Middle frontal gyrus (tissue), 1 donor: ENCODE data around the gene KMT2D.

Experiments used
- DNase-seq: peaks from one replicate; pipeline ENCODE4 v3.0.0-alpha.2; 2015; ENCODE audit warnings: low spot score; ENCODE audit errors: extremely low spot score

KMT2D gene, protein sequence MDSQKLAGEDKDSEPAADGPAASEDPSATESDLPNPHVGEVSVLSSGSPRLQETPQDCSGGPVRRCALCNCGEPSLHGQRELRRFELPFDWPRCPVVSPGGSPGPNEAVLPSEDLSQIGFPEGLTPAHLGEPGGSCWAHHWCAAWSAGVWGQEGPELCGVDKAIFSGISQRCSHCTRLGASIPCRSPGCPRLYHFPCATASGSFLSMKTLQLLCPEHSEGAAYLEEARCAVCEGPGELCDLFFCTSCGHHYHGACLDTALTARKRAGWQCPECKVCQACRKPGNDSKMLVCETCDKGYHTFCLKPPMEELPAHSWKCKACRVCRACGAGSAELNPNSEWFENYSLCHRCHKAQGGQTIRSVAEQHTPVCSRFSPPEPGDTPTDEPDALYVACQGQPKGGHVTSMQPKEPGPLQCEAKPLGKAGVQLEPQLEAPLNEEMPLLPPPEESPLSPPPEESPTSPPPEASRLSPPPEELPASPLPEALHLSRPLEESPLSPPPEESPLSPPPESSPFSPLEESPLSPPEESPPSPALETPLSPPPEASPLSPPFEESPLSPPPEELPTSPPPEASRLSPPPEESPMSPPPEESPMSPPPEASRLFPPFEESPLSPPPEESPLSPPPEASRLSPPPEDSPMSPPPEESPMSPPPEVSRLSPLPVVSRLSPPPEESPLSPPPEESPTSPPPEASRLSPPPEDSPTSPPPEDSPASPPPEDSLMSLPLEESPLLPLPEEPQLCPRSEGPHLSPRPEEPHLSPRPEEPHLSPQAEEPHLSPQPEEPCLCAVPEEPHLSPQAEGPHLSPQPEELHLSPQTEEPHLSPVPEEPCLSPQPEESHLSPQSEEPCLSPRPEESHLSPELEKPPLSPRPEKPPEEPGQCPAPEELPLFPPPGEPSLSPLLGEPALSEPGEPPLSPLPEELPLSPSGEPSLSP (N-terminal part only)

DNA sequence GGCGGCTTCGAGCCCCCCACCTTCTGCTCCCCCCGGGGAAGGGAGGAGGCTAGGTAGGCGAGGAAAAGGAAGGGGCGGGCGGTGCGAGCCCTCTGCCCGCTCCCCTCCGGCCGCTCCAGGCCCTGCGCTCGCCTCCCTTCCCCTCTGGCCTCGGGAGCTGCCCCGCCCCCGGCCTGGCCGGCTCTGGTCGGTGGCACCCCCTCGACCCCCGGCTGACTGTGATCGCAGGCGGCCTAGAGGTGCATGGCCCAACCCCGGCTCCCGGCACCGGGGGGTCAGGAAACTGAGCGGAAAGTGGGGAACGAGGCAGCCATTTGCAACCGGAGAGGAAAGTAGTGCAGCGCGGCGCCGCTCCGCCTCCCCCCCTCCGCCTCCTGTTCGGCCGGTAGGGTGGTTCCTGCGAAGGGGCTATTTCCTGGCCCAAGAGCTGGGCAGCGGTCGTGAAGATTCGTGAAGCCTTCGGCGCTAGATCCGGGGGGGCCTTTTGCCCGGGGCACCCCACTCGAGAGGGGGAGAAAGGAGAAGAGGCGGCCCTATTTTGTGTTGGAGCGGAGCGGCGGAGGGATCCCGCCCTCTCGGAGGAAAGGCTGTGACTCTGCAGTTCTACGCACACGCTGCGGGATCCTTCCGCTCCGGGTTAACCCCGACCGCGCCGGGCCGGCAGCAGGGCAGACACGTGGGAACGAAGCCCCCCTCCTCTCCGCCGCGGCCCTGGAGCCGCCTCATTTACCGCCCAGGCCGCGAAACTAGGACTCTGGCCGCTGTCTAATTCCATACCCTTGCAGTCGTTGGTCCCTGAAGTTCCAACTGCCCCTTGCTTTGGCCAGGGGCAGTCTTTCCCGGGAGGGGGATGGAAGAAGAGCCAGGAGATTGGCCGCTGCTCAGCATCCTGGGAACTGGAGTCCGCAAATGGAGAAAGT is at the start of gene KMT2D:
Gene KMT2D (minus strand): TSS at position 558 of the 920 bp plus-strand sequence. CDS start 5,470 bp downstream, outside the sequence.
- DNase-seq, result peak; percentile 84

DNA sequence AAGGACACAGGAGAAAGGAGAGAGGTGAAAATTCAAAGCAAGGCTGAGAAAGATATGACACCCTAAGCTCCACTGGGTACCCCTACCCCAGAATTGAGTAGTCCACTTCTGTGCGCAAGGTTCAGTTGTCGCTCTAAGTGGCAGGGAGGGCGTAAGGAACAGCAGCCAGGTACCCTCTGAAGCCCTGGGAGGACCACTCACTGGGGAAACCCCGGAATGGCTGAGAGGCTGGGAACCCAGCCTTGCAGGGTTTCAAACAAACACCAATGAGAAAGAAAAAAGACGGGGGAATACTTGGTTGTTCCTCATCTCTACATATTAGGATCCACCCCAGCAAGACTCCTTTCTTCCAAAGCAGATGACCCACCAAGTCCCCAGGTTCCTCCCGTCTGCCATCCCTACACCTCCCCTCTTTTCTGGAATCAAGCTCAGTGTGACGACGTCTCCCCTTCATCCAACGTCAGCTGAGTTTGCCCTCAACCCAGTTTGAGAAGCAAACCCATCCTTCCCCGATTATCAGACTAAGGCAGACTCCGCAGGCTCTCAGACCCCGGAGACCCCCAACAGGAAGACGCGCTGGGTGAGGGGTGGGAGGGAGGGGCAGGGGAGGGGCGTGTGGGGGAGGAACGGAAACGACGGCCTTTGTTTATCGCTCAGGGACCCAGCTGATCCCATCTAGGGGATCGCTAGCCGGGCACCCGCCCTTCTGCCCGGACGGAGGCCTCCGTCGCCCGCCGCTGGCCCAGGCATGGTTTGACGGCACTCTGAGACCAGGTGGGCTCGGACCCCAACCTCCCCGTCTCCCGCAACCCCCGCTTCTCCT is 49.3 kb upstream of the KMT2D start:
- no peak for DNase-seq

DNA sequence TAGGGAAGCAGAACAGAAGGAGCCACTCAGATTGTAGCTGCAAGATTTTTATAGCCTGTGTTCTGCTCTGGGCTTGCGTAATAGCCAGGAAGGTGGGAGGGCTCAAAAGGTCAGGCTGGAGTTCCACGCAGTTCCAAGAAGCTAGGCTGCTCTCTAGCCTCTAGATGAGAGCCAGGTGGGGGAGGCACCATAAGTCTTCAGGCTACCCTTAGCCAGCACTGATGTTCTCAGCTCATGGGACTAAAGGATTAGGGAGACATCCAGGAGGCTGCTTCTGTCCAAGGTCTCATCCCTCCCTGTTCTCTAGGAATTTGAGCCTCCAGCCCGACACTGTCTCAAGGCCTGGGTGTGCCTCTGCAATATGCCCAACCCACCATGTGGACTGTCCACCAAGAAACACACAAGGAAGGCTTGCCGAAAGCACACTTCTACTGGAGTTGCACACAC is 48.4 kb upstream of the KMT2D start:
- no peak for DNase-seq

DNA sequence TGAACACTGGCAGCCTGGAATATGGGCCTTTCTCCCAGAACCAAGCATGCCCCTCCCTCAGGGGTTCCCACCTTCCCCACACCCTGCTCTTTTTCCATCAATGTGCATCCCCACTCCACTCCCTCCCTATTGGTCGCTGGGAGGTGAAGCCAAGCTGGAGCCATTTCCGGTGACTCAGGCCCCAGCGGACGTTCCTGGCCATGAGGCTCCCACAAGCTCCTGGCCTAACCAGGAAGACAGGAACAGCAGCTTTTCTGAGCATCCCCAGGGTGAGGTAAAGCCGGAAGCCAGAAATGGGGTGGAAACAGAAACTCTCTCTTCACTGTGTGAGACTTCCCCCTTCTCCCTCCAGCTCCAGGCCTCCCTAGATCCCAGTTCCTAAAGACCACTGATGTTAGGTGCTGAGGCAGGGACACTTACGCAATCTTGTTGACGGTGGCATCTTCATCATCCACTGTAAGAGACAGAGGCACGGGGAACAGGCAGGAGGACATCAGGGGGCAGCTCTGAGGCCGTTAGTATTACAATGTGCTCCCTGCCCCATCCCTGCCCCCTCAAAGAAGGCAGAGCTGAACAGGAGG is 45.0 kb upstream of the KMT2D start:
- no peak for DNase-seq

DNA sequence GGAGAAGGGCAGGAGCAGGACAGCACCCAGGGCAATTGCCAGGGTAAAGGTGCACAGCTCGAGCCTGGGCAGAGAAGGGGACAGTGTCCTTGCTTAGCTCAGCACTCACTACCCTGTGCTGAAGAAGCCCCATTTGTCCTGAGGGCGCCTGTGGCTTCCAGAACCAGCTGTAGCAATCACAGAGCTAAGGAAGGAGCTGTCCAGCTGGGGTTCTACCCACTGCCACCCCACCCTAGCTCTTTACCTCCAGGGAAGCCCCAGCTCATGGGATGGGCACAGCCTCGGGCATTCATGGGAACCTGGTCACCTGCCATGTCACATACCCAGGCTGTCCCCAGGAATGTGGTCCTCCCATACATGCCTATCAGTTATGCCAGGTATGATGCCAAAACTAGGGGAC is 44.2 kb upstream of the KMT2D start:
- DNase-seq, result no peak

DNA sequence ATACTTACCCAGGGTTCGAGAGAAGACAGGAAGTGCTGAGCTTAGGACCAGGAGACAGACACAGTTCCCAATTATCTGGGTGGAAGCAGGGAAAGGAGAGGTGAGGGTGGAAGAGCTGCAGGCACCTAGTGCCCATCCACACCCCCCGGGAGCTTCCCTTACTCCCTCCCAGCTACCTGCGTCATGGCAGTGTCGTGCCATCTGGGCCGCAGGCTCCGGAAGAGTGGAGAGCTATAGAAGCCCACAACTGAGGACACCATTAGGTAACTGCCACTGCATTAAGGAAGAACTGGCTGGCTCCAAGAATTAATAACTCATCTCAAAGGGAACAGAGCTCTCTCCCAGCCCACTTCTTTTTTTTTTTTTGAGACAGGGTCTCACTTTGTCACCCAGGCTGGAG is 39.8 kb upstream of the KMT2D start:
- no peak for DNase-seq

DNA sequence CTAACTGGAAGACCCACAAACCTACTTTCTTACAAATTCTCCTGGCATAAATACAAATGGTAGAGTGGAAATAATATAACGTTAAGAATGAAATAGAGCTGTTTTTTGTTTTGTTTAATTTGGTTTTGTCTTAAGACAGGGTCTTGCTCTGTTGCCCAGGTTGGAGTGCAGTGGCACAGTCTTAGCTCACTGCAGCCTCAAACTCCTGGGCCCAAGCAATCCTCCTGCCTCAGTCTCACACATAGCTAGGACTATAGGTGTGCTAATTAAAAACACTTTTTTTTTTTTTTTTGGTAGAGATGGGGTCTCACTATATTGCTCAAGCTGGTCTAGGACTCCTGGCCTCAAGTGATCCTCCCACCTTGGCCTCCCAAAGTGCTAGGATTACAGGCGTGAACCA is 38.1 kb upstream of the KMT2D start:
- no peak for DNase-seq

DNA sequence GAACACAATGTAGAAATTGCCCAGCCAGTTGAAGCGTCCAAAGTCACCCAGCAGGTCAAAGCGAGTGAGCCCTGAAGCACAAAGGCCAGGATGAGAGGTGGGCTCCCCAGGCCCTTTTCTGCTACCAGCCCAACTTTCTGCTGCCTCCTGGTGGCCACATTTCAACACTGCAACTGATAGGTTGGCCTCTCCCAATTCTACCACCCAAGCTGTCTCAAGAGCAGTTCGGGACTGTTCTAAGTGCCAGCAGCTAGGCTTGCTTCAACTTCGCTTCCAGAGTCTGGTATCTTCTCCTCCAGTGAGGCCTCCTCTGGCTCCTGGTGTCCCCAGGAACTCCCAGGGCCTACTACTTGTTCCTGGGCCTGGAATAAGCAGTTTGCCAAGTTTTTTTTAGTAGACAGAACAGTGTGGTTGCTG is 37.4 kb upstream of the KMT2D start:
- no peak for DNase-seq

DNA sequence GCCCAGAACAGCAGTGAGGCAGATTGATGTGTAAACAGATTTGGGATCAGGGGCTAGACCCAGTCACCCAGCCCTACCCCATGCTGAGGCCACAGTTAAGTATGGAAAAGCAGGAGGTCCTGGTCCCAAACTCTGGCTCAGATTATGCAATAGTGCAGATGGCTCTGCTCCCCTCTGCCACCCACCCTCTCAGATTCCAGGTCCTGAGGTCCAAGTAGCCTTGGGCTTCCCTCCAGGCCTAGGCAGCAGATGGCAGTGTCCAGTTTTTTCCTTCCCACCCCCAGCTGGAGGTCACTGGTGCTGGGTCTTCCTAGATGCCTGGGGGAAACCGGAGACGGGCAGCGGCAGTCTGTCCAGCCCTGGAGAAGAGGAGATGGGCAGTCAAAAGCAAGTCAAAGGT is 36.8 kb upstream of the KMT2D start:
- DNase-seq, result no peak

DNA sequence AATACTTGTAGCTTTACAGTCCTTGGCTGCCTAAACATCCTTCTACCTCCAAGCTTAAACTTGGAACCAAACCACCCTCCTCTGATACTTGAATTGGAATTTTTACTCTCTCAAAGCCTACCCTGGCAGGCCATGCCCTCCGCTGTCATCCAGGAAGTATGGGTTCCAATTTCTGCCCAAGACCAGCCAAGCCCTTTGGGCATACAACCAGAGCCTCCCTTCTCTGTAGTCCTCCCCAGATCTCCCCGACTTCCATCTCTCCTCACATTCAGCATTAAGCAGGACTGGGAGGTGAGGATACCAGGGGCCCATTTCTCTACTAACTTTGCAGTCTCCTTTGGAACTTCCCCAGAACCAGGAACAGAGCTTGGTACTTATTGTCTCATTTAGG is 34.4 kb upstream of the KMT2D start:
- DNase-seq, result no peak

DNA sequence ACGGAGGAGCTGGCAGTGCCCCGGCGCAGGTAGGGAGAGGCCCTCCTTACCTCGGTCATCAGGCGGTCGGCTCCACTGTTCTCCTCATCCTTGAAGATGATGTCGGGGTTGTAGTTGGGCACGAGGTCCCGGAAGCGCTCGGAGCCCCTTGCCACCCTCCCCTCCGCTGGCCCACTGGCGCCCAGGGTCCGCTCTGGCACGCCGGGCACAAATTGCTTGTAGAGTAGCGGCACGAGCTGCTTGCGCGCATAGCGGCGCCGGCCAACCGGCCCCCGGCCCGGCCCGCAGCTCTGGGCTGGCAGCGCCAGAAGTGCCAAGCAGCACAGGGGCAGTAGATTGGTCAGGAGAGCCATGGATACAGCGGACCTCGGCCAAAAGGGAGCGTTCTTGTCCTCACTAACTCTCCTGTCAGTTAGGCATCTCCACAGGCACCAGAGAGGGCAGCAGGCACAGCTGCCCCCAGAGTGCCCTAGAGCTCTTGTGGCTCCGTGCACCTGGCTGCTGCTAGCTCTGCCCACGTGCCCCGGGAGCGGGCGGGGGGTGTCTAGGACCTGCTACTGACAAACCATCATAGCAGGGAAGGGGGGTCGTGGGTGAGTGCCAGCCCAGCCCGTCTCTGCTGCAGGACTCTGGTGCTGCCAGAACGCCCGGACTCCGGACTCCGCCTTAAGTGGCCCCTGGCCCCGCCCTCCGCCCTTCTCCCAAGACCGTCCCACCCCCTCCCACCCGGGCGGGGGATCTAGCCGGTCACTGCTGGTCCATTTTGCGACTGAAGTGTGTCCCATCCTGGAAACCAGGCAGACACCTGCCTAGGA is 33.8 kb upstream of the KMT2D start, which contains the start of gene DHH:
Gene DHH (minus strand): TSS at position 642 of the 815 bp plus-strand sequence. CDS start 289 bp downstream, at position 353.
- DNase-seq, result no peak

DNA sequence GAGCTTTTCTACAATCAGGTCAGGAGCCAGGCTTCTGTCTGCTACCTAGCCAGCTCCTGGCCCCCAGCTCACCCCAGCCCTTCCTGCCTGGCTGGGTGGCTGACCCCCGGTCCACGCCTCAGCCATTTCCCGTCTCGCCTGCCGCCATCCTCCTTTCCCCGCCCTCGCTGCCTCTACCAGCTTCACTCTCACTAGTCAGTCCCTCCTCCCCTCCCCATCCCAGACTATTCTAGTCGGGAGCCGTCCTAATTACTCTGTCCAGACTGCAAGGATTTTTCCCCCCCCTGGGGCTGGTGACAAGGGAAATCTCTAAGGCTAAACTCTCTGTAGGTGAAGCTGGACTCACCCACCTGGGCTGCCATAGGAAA is 33.2 kb upstream of the KMT2D start:
- DNase-seq, result no peak

DNA sequence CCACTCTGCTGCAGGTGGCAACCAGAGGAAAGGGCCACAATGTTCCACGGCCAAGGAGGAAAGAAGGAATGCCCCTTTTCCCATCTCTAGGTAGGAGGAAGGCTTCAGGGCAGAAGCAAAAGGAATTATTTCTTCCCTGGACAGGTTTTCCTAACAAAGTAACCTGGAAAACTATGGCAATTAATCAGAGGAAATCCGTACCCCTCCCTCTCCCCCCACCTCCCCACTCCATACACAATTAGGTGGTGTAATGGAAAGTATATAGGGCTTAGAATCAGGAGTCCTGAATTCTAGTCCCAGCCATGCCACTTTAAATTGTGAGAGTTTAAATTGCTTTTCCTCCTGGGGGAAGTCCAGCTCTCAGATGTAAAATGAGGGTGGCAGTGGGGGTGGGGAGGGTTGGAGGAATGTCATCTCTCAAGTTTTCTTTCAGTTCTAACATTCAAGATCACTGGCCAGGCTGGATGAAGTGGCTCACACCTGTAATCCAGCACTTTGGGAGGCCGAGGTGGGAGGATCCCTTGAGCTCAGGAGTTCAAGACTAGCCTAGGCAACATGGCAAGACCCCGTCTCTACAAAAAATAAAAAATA is 32.3 kb upstream of the KMT2D start:
- DNase-seq, result no peak

DNA sequence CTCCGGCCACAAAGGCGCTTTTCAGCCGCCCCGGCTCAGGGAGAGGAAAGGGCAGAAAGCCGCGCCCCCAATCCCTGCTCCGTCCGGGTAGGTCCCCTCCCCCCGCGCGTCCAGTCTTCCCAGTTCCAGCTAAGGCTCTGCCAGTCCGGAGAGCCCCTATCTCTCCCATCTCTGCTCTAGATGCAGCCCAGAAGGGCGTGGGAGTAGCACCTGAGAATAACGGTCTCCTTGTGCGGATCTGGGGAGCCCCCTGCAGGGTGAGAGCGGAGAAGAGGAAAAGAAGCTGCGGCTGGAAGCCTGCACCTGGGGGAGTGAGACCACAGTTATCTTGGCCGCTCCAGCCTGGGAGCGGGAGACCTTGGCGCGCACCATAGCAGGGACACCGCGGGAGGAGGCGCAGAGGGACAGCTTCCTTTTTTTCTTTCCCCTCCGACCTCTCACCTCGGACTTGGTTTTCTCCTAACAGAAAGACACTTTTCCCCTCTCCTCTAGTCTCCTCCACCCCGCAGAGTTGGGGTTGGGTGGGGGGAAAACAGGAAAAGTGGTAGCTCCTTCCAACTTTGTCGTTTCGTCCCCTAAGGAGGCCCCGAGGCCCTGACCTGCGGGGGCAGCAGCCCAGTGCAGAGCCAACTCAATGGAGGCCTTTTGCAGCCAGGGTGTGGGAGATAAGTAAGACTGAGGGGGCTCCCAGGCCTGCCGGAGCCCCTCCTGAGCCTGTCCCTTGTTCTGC is 31.7 kb upstream of the KMT2D start:
- DNase-seq, result no peak

DNA sequence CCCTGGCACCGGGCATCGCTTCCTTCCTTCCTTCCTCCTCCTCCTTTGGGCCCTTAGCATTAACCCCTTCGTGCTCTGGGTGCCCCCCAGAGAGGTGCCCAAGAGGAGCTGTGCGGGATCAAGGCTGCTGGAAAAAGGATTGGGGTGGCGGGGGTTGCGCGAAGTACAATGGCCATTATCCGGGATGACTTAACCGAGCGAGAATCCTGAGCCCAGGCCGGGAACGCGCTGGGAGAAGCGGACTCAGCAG is 31.2 kb upstream of the KMT2D start:
- DNase-seq, result no peak

DNA sequence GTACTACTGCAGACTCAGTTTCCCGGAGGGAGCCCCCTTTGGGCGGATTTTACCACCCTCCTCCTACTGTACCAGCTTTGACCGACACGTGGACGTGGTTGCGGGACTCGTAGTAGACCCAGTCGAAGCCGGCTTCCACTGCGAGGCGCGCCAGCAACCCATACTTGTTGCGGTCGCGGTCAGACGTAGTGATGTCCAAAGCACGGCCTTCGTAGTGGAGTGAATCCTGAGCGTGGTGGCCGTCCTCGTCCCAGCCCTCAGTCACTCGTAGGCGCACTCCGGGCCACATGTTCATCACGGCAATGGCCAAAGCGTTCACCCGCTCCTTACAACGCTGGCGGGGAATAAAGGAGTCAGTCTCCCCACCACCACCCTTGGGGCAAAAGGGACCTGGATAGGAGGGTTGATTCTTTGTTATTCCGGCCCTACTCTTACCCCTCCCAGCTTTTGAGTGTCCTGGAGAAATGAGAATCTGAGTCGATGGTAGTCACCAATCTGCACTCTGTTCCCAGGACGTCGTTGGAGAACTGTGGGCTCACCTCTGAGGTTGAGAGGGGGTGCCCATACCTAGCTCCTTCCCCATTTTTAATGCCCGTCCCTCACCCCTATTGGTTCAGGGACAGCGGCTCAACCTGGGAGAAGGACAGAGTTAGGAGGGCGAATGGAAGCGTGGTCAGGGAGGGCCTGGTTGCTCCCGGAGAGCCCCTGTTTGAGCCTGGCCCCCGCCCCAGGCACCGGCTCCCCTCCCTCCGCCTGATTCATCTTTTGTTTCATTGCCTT is 30.7 kb upstream of the KMT2D start:
- no peak for DNase-seq
